Adrenal gland (tissue), 5 donors: ENCODE measurements around the gene KDF1.

Source experiments
- CTCF ChIP-seq, 6 experiments: fragments of 450-650 bp in 4 of 6; fragments of 200-600 bp in 2 of 6; sonication (generic) in 1 of 6; IDR thresholded peaks; 1 replicate in 5 of 6; 2 replicates in 1 of 6; pipeline versions ENCODE4 v1.5.1 to v1.8.0; 2016 to 2021; ENCODE audit warnings: antibody characterized with exemption in 6 of 6, mild to moderate bottlenecking in 2 of 6, moderate library complexity in 1 of 6
- POLR2A ChIP-seq, 2 donors: fragments of 450-650 bp; IDR thresholded peaks; one replicate each; pipeline ENCODE4 v1.6.1; 2017; ENCODE audit warnings: antibody characterized with exemption in 2 of 2, mild to moderate bottlenecking in 2 of 2, moderate library complexity in 1 of 2
- donor health status: DM: no; HTN: no; CAD: no.

DNA sequence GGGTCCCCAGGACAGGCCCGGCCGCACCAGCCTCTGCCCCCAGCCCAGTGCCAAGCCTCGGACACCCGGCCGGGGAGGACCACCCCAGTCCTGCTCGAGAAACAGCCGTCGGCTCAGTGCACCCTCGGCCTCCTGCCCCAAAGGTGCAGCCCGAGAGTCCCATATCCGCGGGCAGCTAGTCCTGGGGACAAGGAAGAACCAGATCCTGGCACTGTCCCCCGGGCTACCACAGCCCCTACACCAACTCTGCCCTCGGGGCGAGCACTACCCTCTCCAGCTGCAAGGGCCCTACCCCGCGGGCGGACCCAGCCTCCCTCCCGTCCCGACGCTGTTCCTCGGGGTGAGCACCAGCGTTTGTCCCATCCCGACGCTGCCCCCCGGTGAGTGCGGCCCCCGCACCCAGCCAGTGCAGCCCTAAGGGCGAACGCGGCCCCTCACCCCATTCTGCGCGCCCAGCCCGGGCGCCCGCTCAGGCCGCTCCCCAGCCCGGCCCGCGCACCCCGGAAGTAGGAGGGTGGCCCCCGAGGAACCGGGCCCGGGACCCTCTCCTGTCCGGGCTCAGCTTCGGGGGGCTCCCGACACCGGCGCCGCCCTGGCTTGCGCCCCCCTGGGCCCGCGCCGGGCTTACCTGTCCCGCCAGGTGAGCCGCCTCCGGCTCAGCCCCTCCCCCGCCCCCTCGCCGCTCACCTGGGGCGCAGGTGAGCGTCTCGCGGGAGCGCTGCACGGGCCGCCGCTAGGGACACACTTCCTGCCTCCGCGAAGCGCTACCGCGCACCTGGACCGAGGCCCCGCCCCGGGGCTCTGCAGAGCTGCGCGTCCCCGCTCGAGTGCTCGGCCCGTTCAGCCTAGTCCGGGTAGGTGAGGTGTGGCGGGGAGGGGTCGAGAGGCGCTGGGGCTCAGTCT lies at the start of gene KDF1:
- TF ChIP-seq CTCF (IDR thresholded peaks at IDR 0.05) (peak in 3 of 6 experiments; percentile 8 to 17 (median 16)), POLR2A (IDR thresholded peaks at IDR 0.05) (no peak)
